A673 (cell line): Measurements from ENCODE around the gene C3orf49.

ENCODE experiments used
- EZH2 ChIP-seq: fragments of 200-600 bp; sonication (generic); IDR thresholded peaks from 2 replicates; pipeline ENCODE4 v1.6.1; 2017; ENCODE audit warnings: borderline replicate concordance, low read depth, mild to moderate bottlenecking, mixed read lengths, antibody characterized with exemption, low read length; ENCODE audit not compliant: poor library complexity, severe bottlenecking
- TF ChIP-seq, protein P1 (sequence below): fragments of 300-800, 200-600 bp; sonication (generic); conservative IDR thresholded peaks from 2 replicates; pipeline ENCODE4 v1.5.1; 2017; ENCODE audit warnings: low read depth, mild to moderate bottlenecking, antibody characterized with exemption, low read length, moderate library complexity, mixed read lengths

DNA sequence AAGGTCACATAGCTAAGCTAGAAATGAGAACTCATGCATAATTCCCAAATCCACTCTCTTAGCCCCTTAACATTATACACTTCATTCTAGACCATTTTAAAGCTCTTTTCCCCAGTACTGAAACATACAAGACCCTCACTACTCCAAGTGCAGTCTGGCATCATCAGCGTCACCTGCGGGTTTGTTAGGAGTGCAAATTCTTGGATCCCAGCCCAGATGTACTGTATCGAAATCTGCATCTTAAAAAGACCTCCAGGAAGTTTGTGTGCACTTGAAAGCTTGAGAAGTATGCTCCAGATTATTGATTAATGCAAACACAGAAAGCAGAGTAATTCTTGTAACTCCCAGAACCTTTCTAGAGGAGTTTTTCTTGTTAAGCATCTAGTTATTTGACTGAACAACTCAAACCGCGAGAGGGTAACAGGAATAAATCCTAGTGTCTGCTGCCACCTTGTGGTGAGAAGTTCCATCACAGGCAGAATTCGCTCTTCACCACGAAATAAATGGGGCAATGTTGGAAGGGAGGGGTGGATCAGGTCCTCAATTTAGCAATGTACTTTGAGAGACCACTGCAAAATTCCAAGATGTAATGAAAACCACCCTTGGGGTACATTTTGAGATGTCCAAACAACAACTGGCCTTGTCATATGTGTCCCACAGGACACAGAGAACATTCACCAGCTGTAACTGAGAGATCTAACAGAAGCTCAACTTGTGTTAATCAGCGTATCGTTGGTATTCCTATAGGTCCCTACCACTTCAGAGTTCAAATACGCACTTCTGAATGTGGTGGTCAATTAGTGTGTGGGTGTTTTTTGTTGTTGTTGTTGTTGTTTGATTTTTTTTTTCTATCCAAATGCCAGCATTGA is 583 bp upstream of the C3orf49 start:
- TF ChIP-seq, protein P1, sequence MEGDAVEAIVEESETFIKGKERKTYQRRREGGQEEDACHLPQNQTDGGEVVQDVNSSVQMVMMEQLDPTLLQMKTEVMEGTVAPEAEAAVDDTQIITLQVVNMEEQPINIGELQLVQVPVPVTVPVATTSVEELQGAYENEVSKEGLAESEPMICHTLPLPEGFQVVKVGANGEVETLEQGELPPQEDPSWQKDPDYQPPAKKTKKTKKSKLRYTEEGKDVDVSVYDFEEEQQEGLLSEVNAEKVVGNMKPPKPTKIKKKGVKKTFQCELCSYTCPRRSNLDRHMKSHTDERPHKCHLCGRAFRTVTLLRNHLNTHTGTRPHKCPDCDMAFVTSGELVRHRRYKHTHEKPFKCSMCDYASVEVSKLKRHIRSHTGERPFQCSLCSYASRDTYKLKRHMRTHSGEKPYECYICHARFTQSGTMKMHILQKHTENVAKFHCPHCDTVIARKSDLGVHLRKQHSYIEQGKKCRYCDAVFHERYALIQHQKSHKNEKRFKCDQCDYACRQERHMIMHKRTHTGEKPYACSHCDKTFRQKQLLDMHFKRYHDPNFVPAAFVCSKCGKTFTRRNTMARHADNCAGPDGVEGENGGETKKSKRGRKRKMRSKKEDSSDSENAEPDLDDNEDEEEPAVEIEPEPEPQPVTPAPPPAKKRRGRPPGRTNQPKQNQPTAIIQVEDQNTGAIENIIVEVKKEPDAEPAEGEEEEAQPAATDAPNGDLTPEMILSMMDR: peak; percentile 67
- no peak for TF ChIP-seq EZH2
